Fibroblast of skin of right biceps (primary cell): ENCODE data around the gene PHF2.

Experiments used
- DNase-seq: peaks from one replicate; pipeline ENCODE4 v3.0.0-alpha.2; 2013

The PHF2 gene

DNA sequence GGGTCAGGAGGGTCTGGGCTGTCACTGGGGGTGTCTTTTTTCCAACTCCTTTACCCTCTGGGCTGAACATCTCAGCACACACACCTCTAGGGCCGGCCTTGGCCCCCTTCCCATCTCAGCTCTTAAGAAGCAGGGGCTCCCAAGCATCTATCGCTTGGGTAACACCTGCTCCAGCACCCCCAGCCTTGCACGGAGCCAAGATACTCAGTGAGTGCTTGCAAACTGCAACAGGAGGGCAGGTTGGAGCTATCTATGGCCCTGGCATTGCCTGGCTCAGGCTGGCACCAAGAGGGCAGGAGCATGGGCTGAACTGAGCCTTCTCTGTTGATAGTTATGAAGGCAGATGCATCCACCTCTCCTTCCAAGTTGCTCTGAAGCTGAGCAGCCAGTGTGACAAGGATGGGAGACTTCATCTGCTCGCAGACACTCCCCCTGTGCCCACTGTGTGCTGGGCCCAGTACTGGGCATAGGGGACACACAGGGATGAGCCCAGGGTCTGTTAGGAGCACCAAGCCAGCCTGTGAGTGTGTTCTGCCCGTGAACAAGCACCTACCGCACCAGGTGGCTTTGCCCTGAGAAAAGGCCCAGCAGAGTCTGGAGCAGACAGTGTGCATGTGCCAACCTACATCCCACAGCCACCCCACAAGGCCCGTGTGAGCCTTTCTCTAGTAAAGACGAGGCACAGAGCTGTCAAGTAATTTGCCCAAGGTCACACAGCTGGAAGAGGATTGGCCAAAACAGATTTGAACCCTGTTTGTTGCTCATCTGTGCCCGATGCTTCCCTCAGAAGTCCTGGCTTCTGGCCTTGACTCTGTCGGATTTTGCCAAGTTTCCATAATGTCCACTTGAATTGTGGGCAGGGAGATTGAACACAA, 58.2 kb downstream of the PHF2 start:
- no peak for DNase-seq

DNA sequence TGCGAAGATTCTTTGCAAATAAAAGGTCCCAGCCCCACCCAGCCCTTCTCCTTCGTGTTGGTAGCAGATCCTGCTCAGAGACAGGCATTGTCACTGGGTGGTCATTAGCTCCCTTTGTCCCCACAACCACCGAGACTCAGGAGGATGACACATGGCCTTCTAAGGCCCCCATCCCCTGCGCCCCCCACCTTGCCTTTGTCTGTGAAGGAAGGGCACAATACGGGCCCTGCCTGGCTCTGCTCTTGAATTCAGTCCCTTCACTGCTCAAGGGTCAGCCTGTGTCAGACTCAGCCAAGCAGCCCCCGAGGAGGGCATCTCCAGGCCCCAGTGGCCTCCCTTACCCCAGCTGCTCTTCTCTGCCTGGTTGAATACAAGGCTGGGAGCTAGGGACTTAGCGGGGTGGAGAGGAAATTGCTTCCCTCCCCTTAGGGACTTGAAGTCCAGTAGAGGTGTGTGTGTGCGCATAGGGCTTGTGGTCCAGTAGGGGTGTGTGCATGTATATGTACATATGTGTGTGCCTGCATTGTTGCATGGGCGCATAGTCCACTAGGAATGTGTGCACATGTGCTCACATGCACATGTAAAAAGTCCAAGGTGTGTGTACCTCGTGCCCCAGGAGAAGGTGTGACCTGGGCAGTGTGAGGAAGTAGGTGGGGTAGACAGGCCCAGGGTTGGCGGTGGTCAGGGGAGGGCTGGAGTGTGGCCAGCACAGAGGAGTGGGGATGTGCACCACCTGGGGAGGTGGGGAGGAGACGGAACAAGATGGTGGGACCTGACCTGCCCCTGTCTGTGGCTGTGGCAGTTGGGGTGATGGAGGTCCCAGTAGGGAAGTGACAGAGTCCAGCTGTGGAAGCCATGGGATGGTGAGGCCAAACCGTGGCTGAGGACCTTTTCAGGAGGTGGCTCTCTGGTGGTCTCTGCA, 59.1 kb downstream of the PHF2 start:
- DNase-seq = no peak

DNA sequence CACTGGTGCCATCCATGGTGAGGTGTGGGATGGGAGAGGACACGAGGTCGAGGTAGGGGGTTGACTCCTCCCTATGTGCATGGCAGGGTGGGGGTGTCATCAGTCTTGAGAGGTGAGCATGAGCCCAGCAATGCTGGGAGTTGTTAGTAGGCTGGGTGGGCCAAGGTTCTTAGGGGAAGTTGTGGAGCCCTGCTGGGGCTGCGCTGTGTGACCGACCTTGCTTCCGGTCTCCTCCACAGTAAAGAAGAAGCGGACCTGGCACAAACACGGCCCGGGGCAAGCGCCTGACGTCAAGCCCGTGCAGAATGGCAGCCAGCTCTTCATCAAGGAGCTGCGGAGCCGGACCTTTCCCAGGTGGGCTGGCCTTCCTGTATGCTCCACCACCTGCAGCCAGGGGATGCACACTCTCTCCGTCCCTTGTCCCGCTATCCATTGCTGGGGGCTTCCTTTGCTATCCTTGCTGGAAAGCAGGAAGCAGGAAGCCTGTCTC, 59.8 kb downstream of the PHF2 start:
- no peak for DNase-seq

DNA sequence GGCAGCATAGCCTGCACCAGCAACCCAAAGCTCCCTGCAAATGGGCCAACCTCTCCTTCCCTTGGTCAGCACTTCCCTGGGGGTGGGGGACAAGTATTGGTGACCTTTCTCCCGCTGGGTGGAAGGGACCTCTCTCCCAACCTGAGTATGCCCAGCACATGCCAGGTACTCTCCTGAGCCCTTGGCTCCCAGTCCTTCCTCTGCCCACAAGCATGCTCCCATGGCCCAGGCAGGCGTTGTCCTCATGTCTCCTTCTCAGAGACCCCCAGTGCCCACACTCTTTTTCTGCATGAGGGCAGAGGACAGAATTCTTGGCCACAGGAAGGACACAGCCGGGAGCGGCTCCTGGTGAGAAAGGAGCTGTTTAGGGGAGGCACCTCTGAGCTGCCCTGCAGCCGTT, 60.3 kb downstream of the PHF2 start:
- DNase-seq = no peak

DNA sequence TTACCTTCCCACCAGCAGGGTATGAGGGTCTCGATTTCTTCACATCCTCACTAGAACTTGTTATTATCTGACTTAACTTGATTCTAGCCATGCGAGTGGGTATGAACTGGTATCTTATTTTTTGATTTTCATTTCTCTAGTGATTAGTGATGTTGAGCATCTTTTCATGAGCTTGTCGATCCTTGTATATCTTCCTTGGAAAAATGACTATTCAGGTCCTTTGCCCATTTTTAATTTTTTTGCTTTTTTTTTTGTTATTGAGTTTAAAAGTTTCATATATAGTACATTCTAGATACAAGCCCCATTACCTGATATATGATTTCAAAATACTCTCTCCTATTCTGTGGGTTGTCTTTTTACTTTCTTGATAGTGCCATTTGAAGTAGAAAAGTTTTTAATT, 61.5 kb downstream of the PHF2 start:
- no peak for DNase-seq

DNA sequence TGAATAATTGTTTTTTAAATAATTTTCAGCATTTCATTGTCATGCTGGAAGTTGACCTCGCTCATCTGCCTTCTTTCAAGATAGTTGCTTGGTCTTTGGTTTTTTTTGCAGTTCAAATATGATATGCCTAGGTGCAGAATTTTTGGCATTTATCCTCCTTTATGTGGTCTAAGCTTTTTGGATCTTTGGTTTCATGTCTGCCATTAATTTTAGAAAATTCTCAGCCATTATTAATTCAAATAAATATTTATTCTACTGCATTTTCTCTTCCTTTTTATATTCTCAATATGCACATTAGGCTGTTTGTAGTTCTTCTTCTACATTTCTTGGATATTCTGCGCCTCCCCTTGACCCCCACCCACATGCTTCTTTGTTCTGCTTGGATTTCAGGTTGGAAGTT, 63.6 kb downstream of the PHF2 start:
- DNase-seq = no peak

DNA sequence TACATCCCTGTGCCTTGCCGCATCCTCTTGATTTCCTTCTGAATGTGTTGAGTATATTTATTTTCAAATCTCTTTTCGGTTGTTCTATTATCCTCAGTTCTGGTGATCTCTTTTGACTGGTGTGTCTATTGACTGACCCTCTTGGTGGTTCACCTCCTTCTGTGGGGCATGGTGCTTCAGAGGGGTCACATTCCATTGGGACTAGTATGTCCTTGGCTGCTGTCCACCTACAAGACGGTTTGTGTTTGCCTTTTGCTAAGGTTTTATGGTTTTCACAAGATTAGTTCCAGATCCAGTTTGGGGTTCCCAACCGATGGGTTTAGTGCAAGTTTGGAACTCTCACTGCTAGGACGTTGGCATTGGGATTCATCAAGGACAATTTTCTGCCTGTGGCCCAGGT, 66.6 kb downstream of the PHF2 start:
- peak; percentile 65 for DNase-seq

DNA sequence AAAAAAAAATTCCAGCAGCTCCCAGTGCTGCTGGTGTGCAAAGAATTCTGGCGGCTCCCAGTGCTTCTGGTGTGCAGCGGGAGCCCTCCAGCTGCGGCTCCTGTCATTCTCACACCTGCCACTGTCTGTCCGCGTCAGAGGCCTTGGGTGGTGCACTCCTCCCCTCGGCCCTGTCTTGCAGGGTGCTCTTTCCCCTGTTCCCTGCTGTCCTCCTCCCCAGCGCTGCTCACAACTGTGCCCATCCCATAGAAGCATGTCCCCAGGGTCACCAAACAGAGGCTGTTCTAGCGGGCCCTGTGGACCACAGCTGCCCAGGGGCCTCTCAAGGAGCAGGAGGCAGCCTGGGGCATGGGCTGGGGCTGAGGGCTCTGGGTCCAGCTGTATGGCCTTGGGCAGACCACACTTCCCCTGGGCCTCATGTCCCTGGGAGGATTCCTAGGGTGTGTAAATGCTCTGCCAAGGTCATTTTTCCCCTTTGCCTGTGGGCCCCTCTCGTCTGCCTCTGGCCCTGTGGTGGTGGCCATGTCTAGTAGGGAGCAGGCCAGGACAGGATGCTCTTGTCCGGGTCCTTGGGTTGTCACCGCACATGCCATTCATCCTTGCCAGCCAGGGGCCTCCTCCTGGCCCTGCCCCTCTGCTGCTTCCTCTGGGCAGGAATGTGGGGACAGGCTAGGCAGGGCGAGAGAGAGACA, 68.2 kb downstream of the PHF2 start:
- DNase-seq = no peak

DNA sequence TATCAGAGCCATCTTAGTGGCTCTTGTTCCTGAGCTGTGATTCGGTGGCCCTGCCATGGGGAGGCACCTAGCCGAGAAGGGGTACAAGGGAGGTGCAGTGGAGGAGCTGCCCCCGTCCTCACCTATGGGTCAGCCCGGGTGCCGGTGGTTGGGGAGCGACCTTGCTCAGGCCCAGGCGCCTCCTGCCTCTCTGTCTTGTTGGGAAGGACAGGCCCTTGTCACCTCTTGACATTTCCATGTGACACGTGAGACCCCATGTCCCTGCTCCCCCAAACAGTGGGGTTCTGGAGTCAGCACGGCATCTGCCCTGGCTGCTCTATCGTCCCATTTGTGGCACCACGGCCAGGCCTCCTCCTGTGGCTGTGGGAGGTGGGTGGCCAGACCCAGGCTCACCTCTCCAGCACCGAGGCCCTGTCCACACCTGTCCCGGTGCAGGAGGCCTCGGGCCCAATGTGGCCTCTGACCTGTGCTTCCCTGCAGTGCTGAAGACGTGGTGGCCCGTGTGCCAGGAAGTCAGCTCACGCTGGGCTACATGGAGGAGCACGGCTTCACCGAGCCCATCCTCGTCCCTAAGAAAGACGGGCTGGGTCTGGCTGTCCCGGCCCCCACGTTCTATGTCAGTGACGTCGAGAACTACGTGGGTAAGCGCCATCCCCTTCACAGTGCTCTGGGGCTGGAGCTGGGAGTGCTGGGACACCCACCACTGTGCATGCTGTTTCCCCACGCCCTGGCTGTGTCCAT, 68.9 kb downstream of the PHF2 start:
- no peak for DNase-seq

DNA sequence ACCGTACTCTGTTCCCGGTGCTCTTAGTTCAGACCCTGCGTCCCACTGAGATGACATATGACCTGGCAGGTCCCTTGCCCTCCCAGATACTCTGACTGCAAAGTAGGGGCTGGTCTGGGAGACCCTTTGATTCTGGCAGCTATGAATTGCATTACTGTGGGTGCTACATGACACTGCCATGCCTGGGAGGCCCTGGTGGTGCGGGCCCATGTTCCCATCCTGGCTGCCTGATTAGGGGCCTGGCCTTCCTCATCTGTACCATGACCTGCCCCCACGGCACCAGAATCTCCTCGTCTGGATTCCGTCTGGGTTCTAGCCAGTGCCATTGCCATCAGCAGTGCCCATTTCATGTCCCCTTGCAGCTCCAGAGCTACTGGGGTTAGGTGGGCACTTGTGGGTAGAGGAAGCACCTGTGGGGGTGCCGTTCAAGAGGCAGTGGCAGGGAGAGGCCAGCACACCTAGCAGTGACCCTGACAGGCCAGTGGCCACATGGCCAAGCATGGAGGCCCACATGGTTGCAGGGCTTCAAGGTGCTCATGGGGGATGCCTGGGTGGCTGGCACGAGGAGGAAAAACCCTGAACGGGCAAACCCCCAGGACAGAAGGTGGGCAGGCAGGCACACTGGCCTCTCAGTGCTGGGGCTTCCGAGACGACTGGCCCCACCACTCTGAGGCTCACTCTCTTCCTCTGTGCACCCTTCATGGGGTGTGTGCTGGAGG, 69.7 kb downstream of the PHF2 start:
- no peak for DNase-seq

DNA sequence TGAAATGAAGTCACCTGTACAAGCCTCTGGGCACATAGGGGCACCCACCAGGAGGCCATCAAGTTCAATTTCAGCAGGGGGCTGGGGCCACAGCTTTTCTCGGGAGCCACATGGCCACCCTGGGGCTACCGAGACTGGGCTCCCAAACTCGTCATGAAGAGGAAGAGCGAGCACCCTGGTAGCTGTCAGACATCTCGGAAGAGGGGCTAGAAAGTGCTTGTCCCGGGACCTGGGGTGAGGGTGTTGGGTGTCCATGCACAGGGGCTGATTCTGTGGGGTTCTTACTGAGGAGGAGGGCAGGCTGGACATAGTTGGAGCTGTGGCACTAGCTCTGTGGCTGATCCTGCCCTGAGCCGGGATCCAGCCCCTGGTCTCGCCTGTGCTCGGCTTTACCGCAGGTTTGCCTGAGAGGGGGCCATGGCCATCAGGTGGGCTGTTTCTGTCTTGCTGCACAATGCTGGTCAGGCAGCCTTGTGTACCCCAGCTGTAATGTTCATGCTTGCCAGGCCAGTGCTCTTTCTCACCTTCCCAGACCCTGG, 70.3 kb downstream of the PHF2 start:
- DNase-seq = no peak

DNA sequence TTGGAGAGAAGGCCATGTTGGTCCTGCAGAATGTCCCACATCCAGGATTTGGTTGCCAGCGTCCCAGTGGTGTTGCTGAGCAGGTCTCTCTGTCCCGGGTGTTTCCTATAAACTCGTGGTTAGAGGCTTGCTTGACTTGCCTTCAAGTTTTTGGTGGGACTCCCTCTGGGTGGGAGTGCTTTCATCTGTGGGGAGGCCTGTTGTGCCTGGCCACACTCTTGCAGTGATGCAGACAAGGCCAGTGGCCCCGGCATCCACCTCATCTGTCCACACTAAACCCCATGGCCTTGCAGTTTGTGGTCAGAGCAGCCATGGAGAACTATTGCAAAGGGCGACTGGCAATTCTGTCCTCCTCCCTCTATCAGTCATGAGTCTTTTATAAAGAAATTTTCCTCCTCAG, 71.8 kb downstream of the PHF2 start:
- no peak for DNase-seq

DNA sequence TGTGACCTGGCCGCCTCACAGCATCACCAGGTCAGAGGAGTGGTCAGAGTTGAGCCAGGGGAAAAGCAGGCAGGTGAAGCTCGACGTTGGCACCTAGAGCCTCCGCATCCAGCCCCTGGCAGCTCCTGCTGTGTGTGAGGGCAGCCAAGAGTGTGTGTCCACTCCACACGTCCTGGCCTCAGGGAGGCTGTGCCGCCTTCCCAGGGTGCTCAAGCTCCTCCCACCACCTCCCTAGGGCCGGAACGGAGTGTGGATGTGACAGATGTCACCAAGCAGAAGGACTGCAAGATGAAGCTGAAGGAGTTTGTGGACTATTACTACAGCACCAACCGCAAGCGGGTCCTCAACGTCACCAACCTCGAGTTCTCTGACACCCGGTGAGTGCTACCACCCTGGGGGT, 72.5 kb downstream of the PHF2 start:
- DNase-seq = no peak

DNA sequence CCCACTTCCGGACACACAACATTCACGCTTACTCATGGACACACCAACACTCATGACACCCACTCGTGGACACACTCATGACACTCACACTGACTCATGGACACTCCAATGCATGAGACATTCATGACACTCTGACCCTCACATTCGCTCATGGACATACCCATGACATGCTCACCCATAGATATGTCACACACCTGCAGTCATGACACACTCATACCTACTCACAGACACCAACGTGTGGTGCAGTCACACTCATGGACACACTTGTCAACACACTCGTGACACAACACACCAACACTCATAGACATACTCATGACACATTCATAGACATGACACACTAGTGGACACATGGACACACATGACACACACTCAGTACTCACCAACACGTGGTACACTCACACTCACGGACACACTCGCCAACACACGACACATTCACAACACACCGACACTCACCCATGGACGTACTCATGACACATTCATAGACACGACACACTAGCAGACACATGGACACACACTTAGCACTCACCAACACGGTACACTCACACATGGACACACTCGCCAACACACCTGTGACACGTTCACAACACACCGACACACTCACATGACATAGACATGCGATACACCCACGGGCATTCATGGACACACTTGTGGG, 73.4 kb downstream of the PHF2 start:
- DNase-seq = no peak

DNA sequence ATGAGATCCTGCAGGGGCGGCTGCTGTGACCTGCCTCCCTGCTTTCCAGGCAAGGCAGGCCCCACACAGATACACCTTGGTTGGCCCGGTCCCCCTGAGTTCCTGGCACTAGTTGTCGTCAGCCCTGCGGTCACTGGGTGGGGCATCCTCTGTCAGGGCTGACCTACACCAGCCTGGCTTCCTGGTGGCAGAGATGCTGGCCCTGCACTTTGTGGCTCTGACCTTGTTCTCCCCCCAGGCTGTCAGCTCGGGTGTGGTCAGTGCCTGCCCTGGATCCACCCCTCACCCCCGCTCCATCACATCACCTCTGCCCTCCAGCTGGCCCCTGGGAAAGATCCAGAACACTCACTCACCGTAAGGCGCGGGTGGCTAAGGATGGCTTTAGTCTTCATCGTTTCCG, 74.1 kb downstream of the PHF2 start:
- DNase-seq = no peak

DNA sequence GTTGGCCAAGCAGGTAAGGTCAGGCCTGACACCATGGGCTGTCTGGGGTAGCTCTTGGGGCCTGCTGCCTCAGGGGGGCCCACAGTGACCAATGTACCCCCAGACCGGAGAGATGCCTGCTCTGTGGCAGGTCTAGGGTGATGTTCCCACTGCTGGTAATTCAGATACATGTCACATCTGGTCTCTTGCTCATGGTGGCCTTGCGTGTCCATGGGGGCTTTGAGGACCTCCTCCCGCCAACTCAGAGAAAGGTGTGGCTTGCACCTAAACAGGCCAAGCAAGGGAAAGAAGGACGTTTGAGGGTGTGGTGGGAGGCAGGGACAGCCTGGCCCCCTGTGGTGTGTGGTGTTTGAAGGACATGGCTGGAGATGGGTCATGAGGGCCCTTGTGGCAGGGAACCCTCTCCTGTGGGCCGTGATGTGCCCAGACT, 75.2 kb downstream of the PHF2 start:
- DNase-seq = no peak

DNA sequence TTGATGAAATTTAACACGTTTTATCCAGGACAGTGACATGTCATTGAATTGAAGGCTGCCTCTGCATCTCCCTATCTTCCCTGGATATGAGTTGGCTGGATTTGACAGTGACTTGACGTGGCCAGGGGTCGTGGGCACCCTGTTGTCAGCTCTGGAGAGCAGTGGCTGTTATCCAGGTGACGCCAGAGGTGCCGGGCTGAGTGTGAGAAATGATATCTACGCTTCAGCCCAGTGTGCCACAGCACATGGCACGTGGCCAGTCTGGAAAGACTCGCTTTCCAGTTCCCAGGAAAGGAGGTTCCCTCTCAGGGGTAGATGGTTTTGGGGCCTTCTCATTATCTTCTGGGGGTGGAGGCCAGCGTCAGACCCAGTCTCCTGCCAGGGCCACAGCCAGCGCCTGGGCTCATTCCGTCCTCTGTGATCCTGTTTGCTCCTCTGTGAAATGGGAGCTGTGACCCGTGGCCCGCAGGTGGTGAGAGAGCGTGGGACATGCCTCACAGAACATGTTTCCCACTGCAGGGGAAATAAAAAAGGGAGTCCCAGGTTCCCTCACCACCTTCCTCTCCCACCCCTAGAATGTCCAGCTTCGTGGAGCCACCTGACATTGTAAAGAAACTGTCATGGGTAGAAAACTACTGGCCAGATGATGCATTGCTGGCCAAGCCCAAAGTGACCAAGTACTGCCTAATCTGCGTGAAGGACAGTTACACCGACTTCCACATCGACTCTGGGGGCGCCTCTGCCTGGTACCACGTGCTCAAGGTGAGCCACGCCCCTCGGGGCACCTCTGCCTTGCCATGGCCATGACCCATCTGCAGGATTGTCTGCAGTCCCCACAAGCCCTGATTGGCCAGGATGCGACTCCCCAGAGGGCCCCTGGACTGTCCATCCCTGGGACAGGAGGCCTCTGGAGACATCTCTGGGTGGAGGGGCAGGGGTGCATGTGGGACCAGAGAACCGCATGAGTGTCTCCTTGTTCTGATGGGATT, 76.5 kb downstream of the PHF2 start:
- DNase-seq = no peak

DNA sequence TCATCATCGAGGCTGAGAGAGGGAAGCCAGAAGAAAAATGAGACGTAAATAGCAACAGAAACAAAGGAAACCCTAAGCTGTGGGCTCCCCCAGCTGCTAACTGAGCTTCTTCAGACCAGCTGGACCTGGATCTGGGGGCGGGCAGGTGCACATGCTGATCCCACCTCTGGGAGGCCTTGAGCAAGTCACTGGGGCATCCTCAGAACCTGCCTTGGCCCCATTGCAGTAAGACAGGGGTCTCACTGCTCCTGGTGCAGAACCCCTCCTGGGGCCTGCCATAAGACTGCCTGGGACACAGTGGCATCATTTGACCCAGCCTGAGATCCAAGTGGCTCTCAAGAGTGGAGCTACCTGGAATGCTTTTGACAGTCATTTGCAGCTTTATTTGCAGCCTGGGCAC, 77.4 kb downstream of the PHF2 start:
- DNase-seq = no peak

DNA sequence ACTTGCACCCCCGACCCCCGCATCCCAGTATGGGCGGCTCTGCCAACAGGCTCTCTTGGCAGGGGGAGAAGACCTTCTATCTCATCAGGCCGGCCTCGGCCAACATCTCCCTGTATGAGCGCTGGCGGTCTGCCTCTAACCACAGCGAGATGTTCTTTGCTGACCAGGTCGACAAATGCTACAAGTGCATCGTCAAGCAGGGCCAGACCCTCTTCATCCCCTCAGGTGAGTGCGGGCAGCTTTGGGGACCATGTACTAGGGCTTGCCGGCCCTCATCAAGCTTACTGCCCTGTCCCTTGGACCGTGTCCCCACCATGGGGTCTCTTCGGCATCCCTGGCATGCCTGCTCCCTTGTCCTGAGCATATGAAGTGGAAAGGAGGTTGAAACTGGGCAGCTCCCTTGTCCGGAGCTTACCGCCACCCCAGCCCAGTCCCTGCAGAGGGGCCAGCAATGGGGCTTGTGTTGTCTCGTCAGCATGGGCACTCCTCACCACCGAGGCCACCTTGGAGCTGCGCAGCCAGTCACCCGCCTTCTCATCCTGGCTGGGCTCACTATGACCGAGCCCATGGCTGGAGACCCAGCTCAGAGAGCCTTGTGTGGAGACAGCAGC, 78.1 kb downstream of the PHF2 start:
- DNase-seq = no peak
